ENCODE measurements around the gene WSB2.

DNA sequence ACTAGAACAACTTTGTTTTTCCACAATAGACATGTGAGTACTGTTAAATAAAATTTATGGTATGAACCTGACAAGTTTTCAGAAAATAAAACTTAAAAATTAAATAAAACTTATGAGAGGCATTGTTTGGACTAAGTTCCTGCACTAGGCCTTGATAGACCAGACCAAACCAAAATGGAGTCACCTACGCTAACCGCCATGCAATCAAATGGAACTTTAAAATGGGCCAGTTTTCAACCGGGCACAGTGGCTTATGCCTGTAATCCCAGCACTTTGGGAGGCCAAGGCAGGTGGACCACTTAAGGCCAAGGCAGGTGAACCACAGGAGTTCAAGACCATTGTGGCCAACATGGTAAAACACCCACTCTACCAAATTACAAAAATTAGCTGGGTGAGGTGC is 49.6 kb downstream of the WSB2 start:
- TF ChIP-seq, protein P1, sequence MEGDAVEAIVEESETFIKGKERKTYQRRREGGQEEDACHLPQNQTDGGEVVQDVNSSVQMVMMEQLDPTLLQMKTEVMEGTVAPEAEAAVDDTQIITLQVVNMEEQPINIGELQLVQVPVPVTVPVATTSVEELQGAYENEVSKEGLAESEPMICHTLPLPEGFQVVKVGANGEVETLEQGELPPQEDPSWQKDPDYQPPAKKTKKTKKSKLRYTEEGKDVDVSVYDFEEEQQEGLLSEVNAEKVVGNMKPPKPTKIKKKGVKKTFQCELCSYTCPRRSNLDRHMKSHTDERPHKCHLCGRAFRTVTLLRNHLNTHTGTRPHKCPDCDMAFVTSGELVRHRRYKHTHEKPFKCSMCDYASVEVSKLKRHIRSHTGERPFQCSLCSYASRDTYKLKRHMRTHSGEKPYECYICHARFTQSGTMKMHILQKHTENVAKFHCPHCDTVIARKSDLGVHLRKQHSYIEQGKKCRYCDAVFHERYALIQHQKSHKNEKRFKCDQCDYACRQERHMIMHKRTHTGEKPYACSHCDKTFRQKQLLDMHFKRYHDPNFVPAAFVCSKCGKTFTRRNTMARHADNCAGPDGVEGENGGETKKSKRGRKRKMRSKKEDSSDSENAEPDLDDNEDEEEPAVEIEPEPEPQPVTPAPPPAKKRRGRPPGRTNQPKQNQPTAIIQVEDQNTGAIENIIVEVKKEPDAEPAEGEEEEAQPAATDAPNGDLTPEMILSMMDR (IDR thresholded peaks at IDR 0.05) = no peak
- no peak for TF ChIP-seq POLR2A (IDR thresholded peaks at IDR 0.05)
